ENCODE results near the gene SURF2.
A peak's percentile ranks its signal among the peaks of the same experiment; 100 is the strongest.

SURF2 gene

GRCh38 chr9:133355881-133356357 lies 431 bp upstream of the SURF2 start:
- no peak for TF ChIP-seq CTCF (IDR thresholded peaks at IDR 0.05; ENCODE audit: low read depth, low read length)
- peak overlapping the region; percentile 80 to 86 for H3K4me3 ChIP-seq (replicated peaks in 1 of 2; ENCODE audit: low read depth in 2 of 2, low read length in 2 of 2)
- DNase-seq (ENCODE audit: low read depth in 2 of 2), result peak in 1 of 2 donors; percentile 23

GRCh38 chr9:133357656-133358055 lies 1.3 kb downstream of the SURF2 start:
- no peak for TF ChIP-seq CTCF (IDR thresholded peaks at IDR 0.05; ENCODE audit: low read depth, low read length)
- no peak for DNase-seq (ENCODE audit: low read depth in 2 of 2)

GRCh38 chr9:133359399-133360175 lies 3.2 kb downstream of the SURF2 start:
- DNase-seq (ENCODE audit: low read depth in 2 of 2), result no peak
- H3K4me3 ChIP-seq (replicated peaks in 1 of 2; ENCODE audit: low read depth in 2 of 2, low read length in 2 of 2), result no peak overlapping the region

More at GRCh38 chr9:133357656-133358055, 1.3 kb downstream of the SURF2 start:
- H3K4me3 ChIP-seq (replicated peaks in 1 of 2; ENCODE audit: low read depth in 2 of 2, low read length in 2 of 2), result no peak overlapping the region

GRCh38 chr9:133360400-133361393 lies 4.3 kb downstream of the SURF2 start:
- no peak for DNase-seq (ENCODE audit: low read depth in 2 of 2)
- no peak overlapping the region for H3K4me3 ChIP-seq (replicated peaks in 1 of 2; ENCODE audit: low read depth in 2 of 2, low read length in 2 of 2)
- TF ChIP-seq CTCF (IDR thresholded peaks at IDR 0.05; ENCODE audit: low read depth, low read length), result no peak

More at GRCh38 chr9:133359399-133360175, 3.2 kb downstream of the SURF2 start:
- peak; percentile 21 for TF ChIP-seq CTCF (IDR thresholded peaks at IDR 0.05; ENCODE audit: low read depth, low read length)

GRCh38 chr9:133361507-133362092 lies 5.2 kb downstream of the SURF2 start:
- TF ChIP-seq CTCF (IDR thresholded peaks at IDR 0.05; ENCODE audit: low read depth, low read length), result no peak
- no peak for DNase-seq (ENCODE audit: low read depth in 2 of 2)

GRCh38 chr9:133362359-133363044 lies 6.2 kb downstream of the SURF2 start:
- peak; percentile 34 to 42 for DNase-seq (ENCODE audit: low read depth in 2 of 2)
- H3K4me3 ChIP-seq (replicated peaks in 1 of 2; ENCODE audit: low read depth in 2 of 2, low read length in 2 of 2), result no peak overlapping the region
- TF ChIP-seq CTCF (IDR thresholded peaks at IDR 0.05; ENCODE audit: low read depth, low read length), result no peak

More at GRCh38 chr9:133361507-133362092, 5.2 kb downstream of the SURF2 start:
- H3K4me3 ChIP-seq (replicated peaks in 1 of 2; ENCODE audit: low read depth in 2 of 2, low read length in 2 of 2), result no peak overlapping the region

Data from cardiac fibroblast (primary cell).